ENCODE results near the gene DHCR7.

DHCR7 gene

GRCh38 chr11:71477641-71478527 lies 29.7 kb upstream of the DHCR7 start:
- no peak for DNase-seq

- DNase-seq, result no peak
Measured at GRCh38 chr11:71476926-71477640, 28.9 kb upstream of the DHCR7 start.

- no peak for DNase-seq
Measured at GRCh38 chr11:71476031-71476430, 27.8 kb upstream of the DHCR7 start.

GRCh38 chr11:71474771-71475483 lies 26.7 kb upstream of the DHCR7 start:
- DNase-seq, result no peak

- no peak for DNase-seq
Measured at GRCh38 chr11:71474141-71474770, 26.1 kb upstream of the DHCR7 start.

- DNase-seq, result no peak
Measured at GRCh38 chr11:71473793-71474080, 25.5 kb upstream of the DHCR7 start.

GRCh38 chr11:71472941-71473792 lies 25.0 kb upstream of the DHCR7 start:
- DNase-seq, result no peak

GRCh38 chr11:71472357-71472885 lies 24.2 kb upstream of the DHCR7 start:
- DNase-seq, result no peak

GRCh38 chr11:71470946-71471345 lies 22.8 kb upstream of the DHCR7 start:
- no peak for DNase-seq

- no peak for DNase-seq
Measured at GRCh38 chr11:71467164-71467563, 19.0 kb upstream of the DHCR7 start.

GRCh38 chr11:71466358-71466757 lies 18.2 kb upstream of the DHCR7 start:
- no peak for DNase-seq

GRCh38 chr11:71465054-71465453 lies 16.9 kb upstream of the DHCR7 start:
- no peak for DNase-seq

GRCh38 chr11:71463331-71464211 lies 15.4 kb upstream of the DHCR7 start:
- no peak for DNase-seq

GRCh38 chr11:71462726-71463125 lies 14.5 kb upstream of the DHCR7 start:
- DNase-seq, result no peak

GRCh38 chr11:71461696-71462095 lies 13.5 kb upstream of the DHCR7 start:
- no peak for DNase-seq

- DNase-seq, result no peak
Measured at GRCh38 chr11:71459767-71460320, 11.7 kb upstream of the DHCR7 start.

- no peak for DNase-seq
Measured at GRCh38 chr11:71459076-71459766, 11.0 kb upstream of the DHCR7 start.

- no peak for DNase-seq
Measured at GRCh38 chr11:71458146-71459070, 10.2 kb upstream of the DHCR7 start.

- DNase-seq, result no peak
Measured at GRCh38 chr11:71456831-71457230, 8.6 kb upstream of the DHCR7 start.

Measured in stimulated activated CD4-positive, alpha-beta T cell treated with anti-CD3 and anti-CD28 coated beads, Interleukin-1b, Interleukin-23, amount 100 ng/mL, for 48 hours (primary cell).